ENCODE results near the gene ADD1.

GRCh38 chr4:2827874-2828751 lies 15.5 kb upstream of the ADD1 start:
- TF ChIP-seq CTCF (IDR thresholded peaks at IDR 0.05; ENCODE audit: low read depth, low read length, missing input control) (no peak), TAF1 (conservative IDR thresholded peaks at IDR 0.05) (no peak), SP1 (IDR thresholded peaks at IDR 0.05) (no peak), NR2F2 (IDR thresholded peaks at IDR 0.05) (no peak), EGR1 (IDR thresholded peaks at IDR 0.05; ENCODE audit: low read depth in 2 of 2) (no peak), REST (IDR thresholded peaks at IDR 0.05) (no peak), GABPA (IDR thresholded peaks at IDR 0.05 in 1 of 2, conservative IDR thresholded peaks at IDR 0.05 in 1 of 2) (no peak), JUND (IDR thresholded peaks at IDR 0.05) (no peak), YY1 (IDR thresholded peaks at IDR 0.05) (no peak), RAD21 (IDR thresholded peaks at IDR 0.05) (no peak), FOXA1 (IDR thresholded peaks at IDR 0.05) (no peak), ZBTB33 (IDR thresholded peaks at IDR 0.05) (no peak)
